ENCODE measurements around the gene LMBR1. TPM values are rescaled to one million over a fixed set of nuclear protein-coding genes. Genes with fewer than 3 reads are reported as not detected.

The LMBR1 gene
- total RNA-seq, 1 experiment from 2014 or later: 105 TPM

DNA sequence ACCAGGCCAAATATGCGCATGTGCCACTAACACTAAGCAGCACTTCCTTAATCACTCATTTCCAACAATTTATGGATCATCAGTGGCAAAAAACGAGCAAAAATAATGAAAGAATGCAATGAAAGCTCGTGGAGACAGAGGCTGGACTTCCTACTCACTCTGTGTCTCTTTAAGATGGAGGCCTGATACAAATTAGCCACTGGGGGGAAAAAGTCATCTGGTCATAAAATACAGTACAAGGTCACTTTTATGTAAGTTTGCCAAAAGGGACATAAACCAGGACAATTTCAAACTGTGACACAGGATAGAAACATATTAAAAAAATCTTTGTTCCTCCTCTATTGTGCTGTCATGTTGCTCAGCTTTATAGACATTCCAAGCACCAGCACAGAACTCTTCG, 101.7 kb downstream of the LMBR1 start:
- POLR2A ChIA-PET: interaction anchor here (0.6 to 1.9 kb wide), 3 partner anchors 10 to 152 kb away, joined by 3 to 5 read pairs (median 3); no protein-coding TSS in a partner anchor
- Mint-ChIP-seq H3K27me3 (ENCODE audit: insufficient read depth, unreplicated experiment) (no peaks in the 10 kb centered on the region), H3K9me3 (ENCODE audit: unreplicated experiment) (no peaks in the 10 kb centered on the region), H3K4me3 (ENCODE audit: unreplicated experiment) (no peak overlapping the region), H3K4me1 (ENCODE audit: insufficient read depth, unreplicated experiment) (no peaks in the 10 kb centered on the region), H3K27ac (ENCODE audit: low read depth, unreplicated experiment) (no peak overlapping the region), H3K36me3 (ENCODE audit: insufficient read depth, unreplicated experiment) (peaks cover 40% of the 10 kb centered on the region)
- CTCF ChIA-PET: no interaction called here
- no peak for TF ChIP-seq CTCF (IDR thresholded peaks at IDR 0.05; ENCODE audit: unreplicated experiment)
- intact Hi-C loops (cut with micrococcal nuclease): no loop called here
- no peak for DNase-seq (ENCODE audit: unreplicated experiment)
- no TSS peak for BruUV-seq (replicated peaks)

DNA sequence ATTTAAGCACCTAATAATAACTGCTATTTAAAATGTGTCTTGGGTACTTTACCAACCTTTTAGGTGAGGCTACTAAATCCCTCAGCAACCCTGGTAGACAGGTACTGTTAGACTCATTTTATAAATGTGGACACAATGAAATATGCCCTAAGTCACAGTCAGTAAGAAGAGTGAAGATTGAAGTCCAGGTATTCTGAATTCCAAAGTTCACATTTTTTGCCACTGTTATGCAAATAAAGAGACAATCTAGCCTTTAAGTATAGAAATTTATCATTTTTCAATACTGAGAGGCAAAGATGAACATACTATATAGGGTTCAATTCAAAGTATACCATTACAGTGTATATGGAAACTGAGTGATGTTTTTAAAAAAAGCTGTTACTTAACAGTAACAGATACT, 102.7 kb downstream of the LMBR1 start:
- peaks cover 31% of the 10 kb centered on the region for H3K36me3 Mint-ChIP-seq (ENCODE audit: insufficient read depth, unreplicated experiment)
- no TSS peak for BruUV-seq (replicated peaks)
- H3K9me3 Mint-ChIP-seq (ENCODE audit: unreplicated experiment): no peaks in the 10 kb centered on the region
- no peaks in the 10 kb centered on the region for H3K4me1 Mint-ChIP-seq (ENCODE audit: insufficient read depth, unreplicated experiment)
- POLR2A ChIA-PET: interaction anchor here (1.9 kb wide), 1 partner anchor 9 kb away, joined by 5 read pairs; no protein-coding TSS in a partner anchor
- intact Hi-C loops (cut with micrococcal nuclease): no loop called here
- H3K4me3 Mint-ChIP-seq (ENCODE audit: unreplicated experiment): no peak overlapping the region
- no peak for DNase-seq (ENCODE audit: unreplicated experiment)
- H3K27me3 Mint-ChIP-seq (ENCODE audit: insufficient read depth, unreplicated experiment): no peaks in the 10 kb centered on the region
- no peak overlapping the region for H3K27ac Mint-ChIP-seq (ENCODE audit: low read depth, unreplicated experiment)
- no peak for TF ChIP-seq CTCF (IDR thresholded peaks at IDR 0.05; ENCODE audit: unreplicated experiment)
- CTCF ChIA-PET: interaction anchor here (0.7 kb wide), 1 partner anchor 1020 kb away, joined by 3 read pairs; no protein-coding TSS in a partner anchor

- CTCF ChIA-PET: interaction anchor here (0.6 to 0.9 kb wide), 2 partner anchors 8 to 9 kb away, joined by 3 read pairs; no protein-coding TSS in a partner anchor
- intact Hi-C loops (cut with micrococcal nuclease): no loop called here
- POLR2A ChIA-PET: no interaction called here
- no TSS peak for BruUV-seq (replicated peaks)
- Mint-ChIP-seq H3K27ac (ENCODE audit: low read depth, unreplicated experiment) (no peak overlapping the region), H3K9me3 (ENCODE audit: unreplicated experiment) (peaks cover 7% of the 10 kb centered on the region), H3K4me1 (ENCODE audit: insufficient read depth, unreplicated experiment) (no peaks in the 10 kb centered on the region), H3K36me3 (ENCODE audit: insufficient read depth, unreplicated experiment) (peaks cover 38% of the 10 kb centered on the region), H3K4me3 (ENCODE audit: unreplicated experiment) (no peak overlapping the region), H3K27me3 (ENCODE audit: insufficient read depth, unreplicated experiment) (no peaks in the 10 kb centered on the region)
- no peak for TF ChIP-seq CTCF (IDR thresholded peaks at IDR 0.05; ENCODE audit: unreplicated experiment)
- DNase-seq (ENCODE audit: unreplicated experiment): no peak
Measured at GRCh38 chr7:156785998-156786543, 106.9 kb downstream of the LMBR1 start.

- CTCF ChIA-PET: interaction anchor here (0.6 kb wide), 4 partner anchors 15 to 993 kb away, joined by 3 to 4 read pairs (median 3); no protein-coding TSS in a partner anchor
- DNase-seq (ENCODE audit: unreplicated experiment): no peak
- BruUV-seq (replicated peaks): no TSS peak
- Mint-ChIP-seq H3K4me3 (ENCODE audit: unreplicated experiment) (no peak overlapping the region), H3K27me3 (ENCODE audit: insufficient read depth, unreplicated experiment) (no peaks in the 10 kb centered on the region), H3K36me3 (ENCODE audit: insufficient read depth, unreplicated experiment) (peaks cover 28% of the 10 kb centered on the region), H3K4me1 (ENCODE audit: insufficient read depth, unreplicated experiment) (no peaks in the 10 kb centered on the region), H3K9me3 (ENCODE audit: unreplicated experiment) (peaks cover 7% of the 10 kb centered on the region), H3K27ac (ENCODE audit: low read depth, unreplicated experiment) (no peak overlapping the region)
- POLR2A ChIA-PET: no interaction called here
- no peak for TF ChIP-seq CTCF (IDR thresholded peaks at IDR 0.05; ENCODE audit: unreplicated experiment)
- intact Hi-C loops (cut with micrococcal nuclease): no loop called here
Measured at GRCh38 chr7:156783864-156784263, 109.1 kb downstream of the LMBR1 start.
